Spinal cord (tissue), 10 donors: ENCODE results near the gene GPR146. TPM values are rescaled to one million over a fixed set of nuclear protein-coding genes. Genes with fewer than 3 reads are reported as not detected.

ENCODE experiments used
- DNase-seq, 6 donors: peaks; one replicate each; pipeline versions ENCODE4 v3.0.0 to v3.0.0-alpha.2; 2013 to 2015; ENCODE audit warnings: low spot score in 6 of 6, low read depth in 4 of 6
- H3K27ac ChIP-seq: one replicate; pipeline ENCODE4 v1.5.1; 2013; ENCODE audit warnings: low read depth, low read length, control low read depth
- H3K27me3 ChIP-seq: one replicate; pipeline ENCODE4 v1.6.1; 2013; ENCODE audit warnings: low read length; ENCODE audit not compliant: control insufficient read depth, insufficient read depth
- H3K36me3 ChIP-seq: one replicate; pipeline ENCODE4 v1.6.1; 2013; ENCODE audit warnings: low read length; ENCODE audit not compliant: control insufficient read depth, insufficient read depth
- H3K4me1 ChIP-seq: one replicate; pipeline ENCODE4 v1.6.1; 2013; ENCODE audit warnings: low read length; ENCODE audit not compliant: control insufficient read depth, insufficient read depth
- H3K4me3 ChIP-seq: one replicate; pipeline ENCODE4 v1.5.1; 2013; ENCODE audit warnings: low read depth, low read length, control low read depth
- H3K9me3 ChIP-seq: one replicate; pipeline ENCODE4 v1.6.1; 2013; ENCODE audit warnings: low read length; ENCODE audit not compliant: control insufficient read depth, insufficient read depth
- WGBS: methylation state at CpG from one replicate; pipeline ENCODE4 v1.1.5; 2013; ENCODE audit warnings: missing lambda C conversion rate; ENCODE audit not compliant: insufficient coverage; 5-methylcytosine and 5-hydroxymethylcytosine counted together
- polyA plus RNA-seq, 2 donors: library from polyadenylated mRNA; unstranded; fragments of 120-200 nt; gene quantifications; one replicate each; pipeline ENCODE4 v1.2.1, GENCODE V29; 2013; ENCODE audit not compliant: insufficient read length in 2 of 2
- total RNA-seq, 2 donors: library from RNA; depleted of rRNA in 1 of 2; stranded (reverse); fragments of 120-200 nt in 1 of 2; fragments of >200 nt in 1 of 2; gene quantifications; one replicate each; pipeline versions ENCODE4 v1.2.3 to v1.2.4, GENCODE V29; 2013 to 2014
- donor health status: healthy.

The GPR146 gene
- total and polyA plus RNA-seq, 4 donors: 3.2 to 6.4 (median 3.9) TPM

GRCh38 chr7:1056785-1057410, 12.6 kb downstream of the GPR146 start:
- Histone ChIP-seq H3K4me3 (no peak overlapping the region), H3K4me1 (peaks cover 79% of the 10 kb centered on the region), H3K36me3 (peaks cover 53% of the 10 kb centered on the region), H3K27me3 (peaks cover 3% of the 10 kb centered on the region), H3K27ac (no peak overlapping the region), H3K9me3 (no peaks in the 10 kb centered on the region)
- WGBS: 93% methylated on average over 21 of the region's 27 CpGs
- DNase-seq: no peak

GRCh38 chr7:1057416-1058291, 13.3 kb downstream of the GPR146 start:
- H3K27me3 ChIP-seq: peaks cover 3% of the 10 kb centered on the region
- H3K27ac ChIP-seq: no peak overlapping the region
- no peak overlapping the region for H3K4me3 ChIP-seq
- peaks cover 71% of the 10 kb centered on the region for H3K4me1 ChIP-seq
- no peaks in the 10 kb centered on the region for H3K9me3 ChIP-seq
- WGBS: 95% methylated on average over 62 of the region's 62 CpGs
- DNase-seq: no peak
- peaks cover 55% of the 10 kb centered on the region for H3K36me3 ChIP-seq

GRCh38 chr7:1058311-1058710, 14.0 kb downstream of the GPR146 start:
- Histone ChIP-seq H3K27ac (no peak overlapping the region), H3K4me1 (peaks cover 65% of the 10 kb centered on the region), H3K9me3 (no peaks in the 10 kb centered on the region), H3K36me3 (peaks cover 57% of the 10 kb centered on the region), H3K4me3 (no peak overlapping the region), H3K27me3 (peaks cover 3% of the 10 kb centered on the region)
- 96% methylated on average over 8 of the region's 13 CpGs for WGBS
- no peak for DNase-seq

GRCh38 chr7:1058821-1059199, 14.5 kb downstream of the GPR146 start:
- 19% methylated on average over 5 of the region's 10 CpGs for WGBS
- peaks cover 3% of the 10 kb centered on the region for H3K27me3 ChIP-seq
- DNase-seq: peak in 1 of 6 donors; percentile 50
- peak overlapping the region; percentile 88 for H3K27ac ChIP-seq
- H3K36me3 ChIP-seq: peaks cover 61% of the 10 kb centered on the region
- peaks cover 60% of the 10 kb centered on the region for H3K4me1 ChIP-seq
- no peaks in the 10 kb centered on the region for H3K9me3 ChIP-seq
- H3K4me3 ChIP-seq: no peak overlapping the region

GRCh38 chr7:1059200-1060091, 15.1 kb downstream of the GPR146 start:
- H3K36me3 ChIP-seq: peaks cover 62% of the 10 kb centered on the region
- peak overlapping the region; percentile 88 for H3K27ac ChIP-seq
- H3K4me1 ChIP-seq: peaks cover 55% of the 10 kb centered on the region
- WGBS: 12% methylated on average over 34 of the region's 55 CpGs
- DNase-seq: peak in 1 of 6 donors; percentile 59
- H3K4me3 ChIP-seq: peak overlapping the region; percentile 9
- no peaks in the 10 kb centered on the region for H3K9me3 ChIP-seq
- H3K27me3 ChIP-seq: peaks cover 3% of the 10 kb centered on the region

- WGBS: 49% methylated on average over 31 of the region's 35 CpGs
- H3K4me1 ChIP-seq: peaks cover 55% of the 10 kb centered on the region
- H3K9me3 ChIP-seq: no peaks in the 10 kb centered on the region
- H3K36me3 ChIP-seq: peaks cover 53% of the 10 kb centered on the region
- peaks cover 3% of the 10 kb centered on the region for H3K27me3 ChIP-seq
- peak overlapping the region; percentile 9 for H3K4me3 ChIP-seq
- DNase-seq: no peak
- peak overlapping the region; percentile 40 for H3K27ac ChIP-seq
These were observed 16.1 kb downstream of the GPR146 start for GRCh38 chr7:1060315-1061072.

- H3K9me3 ChIP-seq: no peaks in the 10 kb centered on the region
- H3K27me3 ChIP-seq: peaks cover 3% of the 10 kb centered on the region
- peaks cover 48% of the 10 kb centered on the region for H3K36me3 ChIP-seq
- H3K27ac ChIP-seq: no peak overlapping the region
- 89% methylated on average over 9 of the region's 9 CpGs for WGBS
- DNase-seq: no peak
- H3K4me1 ChIP-seq: peaks cover 55% of the 10 kb centered on the region
- no peak overlapping the region for H3K4me3 ChIP-seq
These were observed 16.8 kb downstream of the GPR146 start for GRCh38 chr7:1061180-1061579.

- no peak for DNase-seq
- H3K36me3 ChIP-seq: peaks cover 44% of the 10 kb centered on the region
- H3K4me1 ChIP-seq: peaks cover 51% of the 10 kb centered on the region
- no peak overlapping the region for H3K4me3 ChIP-seq
- no peaks in the 10 kb centered on the region for H3K9me3 ChIP-seq
- peaks cover 3% of the 10 kb centered on the region for H3K27me3 ChIP-seq
- no peak overlapping the region for H3K27ac ChIP-seq
- WGBS: 95% methylated on average over 28 of the region's 33 CpGs
These were observed 18.2 kb downstream of the GPR146 start for GRCh38 chr7:1062296-1063294.
